Endothelial cell of umbilical vein (primary cell): Measurements from ENCODE around the gene TMEM167B. TPM values are rescaled to one million over a fixed set of nuclear protein-coding genes. Genes with fewer than 3 reads are reported as not detected.

Experiments
- BruUV-seq: library from RNA; stranded (reverse); fragments of 400-500 nt; replicated peaks from 2 replicates; lab custom pipeline; 2021; lab: Mats Ljungman, UMichigan
- CTCF ChIA-PET: fragments of 300-600, 350-600 bp; sonication (Branson Sonifier 250); formaldehyde crosslinking; loops from one replicate; lab custom pipeline; 2021; ENCODE audit warnings: antibody characterized with exemption, inconsistent platforms; lab: Charles Lee
- POLR2A ChIA-PET: fragments of 300-600, 350-600 bp; sonication (Branson Sonifier 250); formaldehyde crosslinking; loops from one replicate; lab custom pipeline; 2021; ENCODE audit warnings: antibody characterized with exemption, inconsistent platforms; lab: Charles Lee
- DNase-seq: peaks from one replicate; pipeline ENCODE4 v3.0.0-alpha.2; 2011; ENCODE audit warnings: low read depth, low spot score
- FAIRE-seq: peaks from 2 replicates; lab custom pipeline; 2011; peaks lifted over from hg19 to GRCh38; lab: Jason Lieb, UNC
- H2AFZ ChIP-seq: 2 replicates; pipeline ENCODE4 v1.6.0; 2012; ENCODE audit warnings: low read depth, low read length, control low read depth, inconsistent platforms
- H3K27ac ChIP-seq: 2 replicates; pipeline ENCODE4 v1.5.1; 2011; ENCODE audit warnings: low read depth, mild to moderate bottlenecking, control low read depth, low read length, moderate library complexity; ENCODE audit not compliant: insufficient read depth
- H3K27me3 ChIP-seq, 2 experiments: 2 replicates each; pipeline versions ENCODE4 v1.6.0 to v1.6.1; 2011; ENCODE audit warnings: low read length in 2 of 2, mixed read lengths in 1 of 2; ENCODE audit not compliant: control insufficient read depth in 2 of 2, insufficient read depth in 2 of 2
- H3K36me3 ChIP-seq, 2 experiments: 2 replicates in 1 of 2; 3 replicates in 1 of 2; pipeline ENCODE4 v1.5.1; 2011; ENCODE audit warnings: low read length in 2 of 2, mild to moderate bottlenecking in 1 of 2, moderate library complexity in 1 of 2; ENCODE audit not compliant: control insufficient read depth in 2 of 2, insufficient read depth in 2 of 2; ENCODE audit errors: extremely low read depth in 1 of 2
- H3K4me1 ChIP-seq: 3 replicates; pipeline ENCODE4 v1.5.1; 2011; ENCODE audit warnings: mild to moderate bottlenecking, low read length; ENCODE audit not compliant: control insufficient read depth, insufficient read depth; ENCODE audit errors: extremely low read depth
- H3K4me2 ChIP-seq: 2 replicates; pipeline ENCODE4 v1.6.1; 2011; ENCODE audit warnings: low read length, control low read depth, mixed read lengths; ENCODE audit not compliant: insufficient read depth
- H3K4me3 ChIP-seq, 3 experiments: fragments of 200-600 bp in 1 of 3; sonication (generic), shearing (Covaris generic) in 1 of 3; replicated peaks in 1 of 3; 2 replicates each; pipeline ENCODE4 v1.5.1; 2011 to 2016; ENCODE audit warnings: control low read depth in 3 of 3, low read length in 3 of 3, mild to moderate bottlenecking in 2 of 3, inconsistent platforms in 1 of 3, low read depth in 1 of 3, moderate library complexity in 1 of 3; ENCODE audit not compliant: insufficient read depth in 1 of 3
- H3K79me2 ChIP-seq: 2 replicates; pipeline ENCODE4 v1.6.0; 2012; ENCODE audit warnings: low read length, inconsistent platforms; ENCODE audit not compliant: control insufficient read depth, insufficient read depth
- H3K9ac ChIP-seq: replicated peaks from 2 replicates; pipeline ENCODE3; 2011; ENCODE audit warnings: low read length, control low read depth; ENCODE audit not compliant: insufficient read depth; ENCODE audit errors: extremely low read depth
- H3K9me1 ChIP-seq: replicated peaks from 3 replicates; pipeline ENCODE4 v1.6.0; 2011; ENCODE audit warnings: mild to moderate bottlenecking, low read length; ENCODE audit not compliant: control insufficient read depth, insufficient read depth; ENCODE audit errors: extremely low read depth
- H3K9me3 ChIP-seq: replicated peaks from 2 replicates; pipeline ENCODE4 v1.5.1; 2012; ENCODE audit warnings: low read length, inconsistent platforms; ENCODE audit not compliant: control insufficient read depth, insufficient read depth
- H4K20me1 ChIP-seq: replicated peaks from 2 replicates; pipeline ENCODE3; 2011; ENCODE audit warnings: mild to moderate bottlenecking, low read length; ENCODE audit not compliant: control insufficient read depth, insufficient read depth; ENCODE audit errors: extremely low read depth
- CTCF ChIP-seq, 2 donors: IDR thresholded peaks; 1 replicate in 1 of 2; 2 replicates in 1 of 2; pipeline ENCODE4 v1.5.1; 2011; ENCODE audit warnings: low read length in 2 of 2, mild to moderate bottlenecking in 2 of 2, moderate library complexity in 2 of 2, control low read depth in 1 of 2, inconsistent platforms in 1 of 2, low read depth in 1 of 2; ENCODE audit not compliant: insufficient read depth in 1 of 2; ENCODE audit errors: extremely low read depth in 1 of 2
- EZH2 ChIP-seq: IDR thresholded peaks from 2 replicates; pipeline ENCODE4 v1.6.1; 2012; ENCODE audit warnings: borderline replicate concordance, low read depth, mild to moderate bottlenecking, moderate library complexity, low read length, inconsistent platforms; ENCODE audit not compliant: severe bottlenecking
- FOS ChIP-seq: IDR thresholded peaks from 2 replicates; pipeline ENCODE4 v1.6.1; 2011; ENCODE audit warnings: mild to moderate bottlenecking, low read length, moderate library complexity, borderline replicate concordance; ENCODE audit not compliant: insufficient read depth
- GATA2 ChIP-seq: IDR thresholded peaks from 2 replicates; pipeline ENCODE4 v1.7.0; 2011; ENCODE audit warnings: low read depth, mild to moderate bottlenecking, moderate library complexity, mixed read lengths, low read length; ENCODE audit not compliant: insufficient read length, insufficient read depth
- JUN ChIP-seq: IDR thresholded peaks from 2 replicates; pipeline ENCODE4 v1.6.1; 2011; ENCODE audit warnings: borderline replicate concordance, low read depth; ENCODE audit not compliant: insufficient read length, insufficient read depth
- MAX ChIP-seq: IDR thresholded peaks from 2 replicates; pipeline ENCODE4 v1.6.1; 2011; ENCODE audit not compliant: insufficient read depth, insufficient read length
- MYC ChIP-seq: IDR thresholded peaks from one replicate; pipeline ENCODE4 v1.6.1; 2011; ENCODE audit warnings: mild to moderate bottlenecking, low read depth, low read length
- POLR2A ChIP-seq: IDR thresholded peaks from 2 replicates; pipeline ENCODE4 v1.6.1; 2012; ENCODE audit warnings: low read depth, mild to moderate bottlenecking, control low read depth, low read length
- POLR2AphosphoS5 ChIP-seq: IDR thresholded peaks from 2 replicates; pipeline ENCODE4 v1.6.1; 2012; ENCODE audit warnings: low read depth, mild to moderate bottlenecking, control low read depth, low read length, moderate library complexity; ENCODE audit not compliant: insufficient read depth
- dilution Hi-C: fragments of 300-500 bp; cut with MboI; formaldehyde crosslinking; loops from one replicate; pipeline ENCODE4 v1.15.0; 2019; ENCODE audit warnings: low sequenced_read_pairs; ENCODE audit not compliant: extremely low pct_ligation_motif_present
- intact Hi-C: fragments of 100-400 bp; cut with micrococcal nuclease; formaldehyde crosslinking; loops from one replicate; pipeline ENCODE4 v1.10.0; 2022
- polyA plus RNA-seq, 4 experiments: library from polyadenylated mRNA; depleted of rRNA in 3 of 4; stranded (reverse) in 3 of 4; unstranded in 1 of 4; fragments of >200 nt; gene quantifications; 2 replicates each; pipeline versions ENCODE4 v1.2.1 to v1.2.3, GENCODE V29; 2011 to 2012; ENCODE audit warnings: missing spikeins in 1 of 4
- total RNA-seq: library from RNA; stranded (reverse); gene quantifications from 2 replicates; pipeline ENCODE4 v1.2.3, GENCODE V29; 2021

The TMEM167B gene
- total and polyA plus RNA-seq, 2 donors (not counting 3 experiments of a cell fraction or from before 2014, with no cell fraction given): 6.7 to 21.1 TPM

GRCh38 chr1:109137958-109138357 is 47.4 kb downstream of the TMEM167B start:
- no peak overlapping the region for H2AFZ ChIP-seq
- no peak for DNase-seq
- no peaks in the 10 kb centered on the region for H3K9me1 ChIP-seq
- H3K4me2 ChIP-seq: no peak overlapping the region
- CTCF ChIA-PET: no interaction called here
- H3K27me3 ChIP-seq: peaks cover 0 to 5% of the 10 kb centered on the region in 2 experiments
- H3K9me3 ChIP-seq: no peaks in the 10 kb centered on the region
- no peak for TF ChIP-seq FOS
- no peak for TF ChIP-seq EZH2
- TF ChIP-seq MAX: no peak
- no peak for TF ChIP-seq GATA2
- H3K4me1 ChIP-seq: no peaks in the 10 kb centered on the region
- intact Hi-C loops: no loop called here
- dilution Hi-C loops: no loop called here
- no peak for FAIRE-seq
- H3K4me3 ChIP-seq: no peak overlapping the region
- no TSS peak for BruUV-seq
- no peaks in the 10 kb centered on the region for H3K79me2 ChIP-seq
- no peak overlapping the region for H3K9ac ChIP-seq
- H4K20me1 ChIP-seq: no peaks in the 10 kb centered on the region
- H3K36me3 ChIP-seq: no peaks in the 10 kb centered on the region
- POLR2A ChIA-PET: no interaction called here
- H3K27ac ChIP-seq: no peak overlapping the region

GRCh38 chr1:109138358-109138757 is 47.8 kb downstream of the TMEM167B start:
- Histone ChIP-seq H3K9me1 (no peaks in the 10 kb centered on the region), H3K4me1 (no peaks in the 10 kb centered on the region), H3K4me2 (no peak overlapping the region), H3K4me3 (no peak overlapping the region), H3K27me3 (peaks cover 0 to 5% of the 10 kb centered on the region in 2 experiments), H3K36me3 (no peaks in the 10 kb centered on the region), H3K9me3 (no peaks in the 10 kb centered on the region), H3K9ac (no peak overlapping the region), H2AFZ (no peak overlapping the region), H3K79me2 (no peaks in the 10 kb centered on the region), H4K20me1 (no peaks in the 10 kb centered on the region), H3K27ac (no peak overlapping the region)
- POLR2A ChIA-PET: no interaction called here
- no peak for TF ChIP-seq MAX
- no peak for TF ChIP-seq JUN
- TF ChIP-seq POLR2AphosphoS5: no peak
- no peak for TF ChIP-seq GATA2
- TF ChIP-seq EZH2: no peak
- TF ChIP-seq POLR2A: no peak
- no peak for TF ChIP-seq FOS
- no peak for TF ChIP-seq MYC
- TF ChIP-seq CTCF (IDR thresholded peaks at IDR 0.05; ENCODE audit: extremely low read depth in 1 of 2, insufficient read depth in 1 of 2, low read depth in 1 of 2, low read length in 2 of 2): no peak
- CTCF ChIA-PET: no interaction called here
- no TSS peak for BruUV-seq
- dilution Hi-C loops (no loop called here), intact Hi-C loops (no loop called here)
- DNase-seq (no peak), FAIRE-seq (no peak)
